ENCODE data around the gene SYT7.

Gene SYT7

GRCh38 chr11:61514050-61514917 is 66.6 kb downstream of the SYT7 start:
- no peak for DNase-seq (ENCODE audit: low spot score)

GRCh38 chr11:61513143-61513765 is 67.6 kb downstream of the SYT7 start:
- no peak for DNase-seq (ENCODE audit: low spot score)

- DNase-seq (ENCODE audit: low spot score), result no peak
Observed at GRCh38 chr11:61512435-61512834, 68.4 kb downstream of the SYT7 start.

- no peak for DNase-seq (ENCODE audit: low spot score)
Observed at GRCh38 chr11:61511383-61511782, 69.5 kb downstream of the SYT7 start.

GRCh38 chr11:61510974-61511373 is 69.9 kb downstream of the SYT7 start:
- no peak for DNase-seq (ENCODE audit: low spot score)

GRCh38 chr11:61510166-61510919 is 70.5 kb downstream of the SYT7 start:
- DNase-seq (ENCODE audit: low spot score), result no peak

GRCh38 chr11:61509043-61510029 is 71.5 kb downstream of the SYT7 start:
- DNase-seq (ENCODE audit: low spot score), result peak; percentile 30

GRCh38 chr11:61507962-61508861 is 72.7 kb downstream of the SYT7 start, which contains the start of gene LRRC10B:
TSS of gene LRRC10B (plus strand) at chr11:61508749. CDS start at chr11:61508999, 250 bp downstream.
- no peak for DNase-seq (ENCODE audit: low spot score)

GRCh38 chr11:61507012-61507768 is 73.7 kb downstream of the SYT7 start:
- DNase-seq (ENCODE audit: low spot score), result no peak

GRCh38 chr11:61505640-61506155 is 75.2 kb downstream of the SYT7 start:
- DNase-seq (ENCODE audit: low spot score), result no peak

- no peak for DNase-seq (ENCODE audit: low spot score)
Observed at GRCh38 chr11:61505106-61505505, 75.8 kb downstream of the SYT7 start.

GRCh38 chr11:61503135-61503770 is 77.6 kb downstream of the SYT7 start:
- no peak for DNase-seq (ENCODE audit: low spot score)

- DNase-seq (ENCODE audit: low spot score), result no peak
Observed at GRCh38 chr11:61502522-61502921, 78.4 kb downstream of the SYT7 start.

GRCh38 chr11:61499816-61500491 is 80.9 kb downstream of the SYT7 start:
- DNase-seq (ENCODE audit: low spot score), result no peak

GRCh38 chr11:61498767-61499341 is 82.0 kb downstream of the SYT7 start:
- DNase-seq (ENCODE audit: low spot score), result no peak

GRCh38 chr11:61497876-61498275 is 83.0 kb downstream of the SYT7 start:
- no peak for DNase-seq (ENCODE audit: low spot score)

GRCh38 chr11:61497473-61497872 is 83.4 kb downstream of the SYT7 start:
- no peak for DNase-seq (ENCODE audit: low spot score)

Data from globus pallidus (tissue), 1 donor.